HCEC 1CT (cell line): ENCODE data around the gene CTNND2.

Experiments used
- DNase-seq: peaks from one replicate; pipeline ENCODE4 v3.0.0-alpha.2; 2017

The CTNND2 gene

GRCh38 chr5:11579351-11579750 lies 324.9 kb downstream of the CTNND2 start:
- no peak for DNase-seq

DNA sequence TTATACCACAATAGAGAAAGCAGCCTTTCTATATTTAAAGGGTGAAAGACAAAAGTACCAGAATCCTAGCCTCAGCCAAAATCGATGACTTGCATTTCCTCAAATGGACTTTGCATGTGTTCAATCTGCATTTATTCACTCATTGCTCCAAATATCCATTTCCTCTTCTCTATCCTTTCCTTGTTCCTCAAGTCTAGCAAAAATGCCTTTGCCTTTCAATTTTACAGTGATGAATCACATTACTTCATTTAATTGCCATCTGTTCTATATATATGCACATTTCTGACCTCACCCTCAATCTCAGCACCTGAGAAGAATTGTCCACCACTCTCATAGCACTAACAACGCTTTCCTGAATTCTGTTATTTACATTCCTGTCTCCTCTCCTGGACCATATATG lies 329.5 kb downstream of the CTNND2 start:
- DNase-seq: no peak

DNA sequence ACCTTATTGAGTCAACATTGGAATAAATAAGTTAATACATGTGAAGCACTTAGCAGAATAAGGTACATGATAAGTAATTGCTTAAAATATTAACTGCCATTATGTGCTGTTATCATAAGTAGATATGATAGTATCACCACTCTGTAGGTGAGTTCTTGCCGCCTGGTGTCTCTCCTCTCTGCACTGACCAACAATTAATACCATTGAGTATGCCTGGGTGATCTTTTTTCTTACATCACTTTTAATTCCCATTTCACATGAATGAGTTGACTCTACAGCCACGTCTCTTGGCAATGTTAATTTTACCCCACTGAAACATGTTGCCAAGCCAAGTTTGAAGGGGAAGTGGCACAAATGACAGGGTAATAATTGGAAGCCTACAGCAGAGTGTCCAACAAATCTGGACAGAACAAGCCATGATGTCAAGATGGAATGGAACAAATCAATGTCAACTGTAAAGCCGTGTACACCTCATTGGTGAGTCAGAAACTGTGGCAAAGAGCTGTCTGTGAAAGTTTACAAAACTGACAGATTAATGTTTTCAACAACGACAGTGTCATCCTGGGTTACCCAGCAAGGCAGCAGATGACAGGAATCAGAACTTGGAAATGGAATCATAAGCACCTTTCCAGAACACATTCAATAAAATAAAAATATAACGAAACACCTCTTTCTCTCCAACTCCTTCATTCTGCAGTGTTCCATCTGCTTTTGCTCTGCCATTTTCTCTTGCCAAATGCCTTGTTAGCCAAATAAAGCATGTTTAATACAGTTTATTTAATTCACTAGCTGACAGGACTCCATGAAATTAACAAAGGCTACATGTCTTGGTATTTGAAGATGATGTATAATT lies 330.9 kb downstream of the CTNND2 start:
- DNase-seq: no peak

DNA sequence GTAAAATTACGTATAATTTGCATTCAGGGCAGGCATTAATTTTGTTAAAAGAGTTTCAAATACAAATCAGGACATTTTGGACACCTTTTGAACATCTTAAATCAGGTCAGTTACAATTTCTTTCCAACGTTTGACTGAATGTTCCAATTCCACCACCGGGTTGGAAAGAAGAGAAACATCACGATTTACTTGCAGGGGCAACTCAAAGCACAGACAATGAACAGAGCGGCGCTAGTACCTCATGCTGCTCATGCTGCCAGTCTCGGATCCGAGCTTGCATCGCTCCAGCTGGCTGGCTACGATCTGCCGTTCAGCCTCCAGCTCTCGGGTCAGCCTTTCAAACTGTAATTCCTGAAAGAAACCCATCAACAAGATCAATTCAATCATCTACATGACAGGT lies 339.5 kb downstream of the CTNND2 start:
- DNase-seq: no peak

GRCh38 chr5:11563822-11564221 lies 340.4 kb downstream of the CTNND2 start:
- DNase-seq: no peak

GRCh38 chr5:11560915-11561697 lies 343.1 kb downstream of the CTNND2 start:
- DNase-seq: no peak

DNA sequence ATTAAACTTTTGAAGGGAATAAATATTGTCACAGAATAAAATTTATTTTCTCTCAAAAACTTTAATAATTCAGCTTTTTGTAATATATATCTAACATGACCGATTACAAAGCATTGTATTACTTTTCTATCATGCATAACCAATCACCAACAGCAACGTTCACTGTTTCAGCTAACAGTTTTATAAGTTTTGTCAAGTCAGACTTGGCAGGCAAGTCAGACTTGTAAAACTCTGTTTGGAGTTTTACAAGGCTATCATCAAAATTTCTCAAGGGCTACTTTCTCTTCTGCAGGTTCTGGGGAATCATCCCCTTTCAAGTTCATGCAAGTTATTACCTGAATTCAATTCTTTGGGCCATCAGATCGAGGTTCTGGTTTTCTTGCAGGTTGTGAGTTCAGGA lies 347.2 kb downstream of the CTNND2 start:
- no peak for DNase-seq

DNA sequence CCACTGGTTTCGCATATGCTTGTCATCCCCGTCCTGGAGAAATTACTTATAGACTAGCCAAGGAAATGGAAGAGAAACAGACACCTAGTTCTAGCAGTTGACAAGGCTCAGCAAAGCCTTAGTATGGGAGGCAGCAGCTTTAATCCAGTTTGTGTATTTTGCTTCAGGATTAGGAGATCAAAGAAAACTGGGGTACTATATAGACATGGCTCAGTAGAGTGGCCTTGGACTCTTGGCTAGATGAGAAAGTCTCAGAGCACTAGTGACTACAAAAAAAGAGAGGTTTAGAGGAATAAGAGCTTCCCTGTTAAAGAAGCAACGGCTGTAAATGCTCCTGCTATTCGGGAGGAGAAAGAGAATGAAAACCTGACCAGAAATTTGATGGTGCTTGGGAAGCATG lies 349.1 kb downstream of the CTNND2 start:
- no peak for DNase-seq

- DNase-seq: no peak
Measured at GRCh38 chr5:11547730-11548129, 356.5 kb downstream of the CTNND2 start.

- DNase-seq: no peak
Measured at GRCh38 chr5:11547140-11547539, 357.1 kb downstream of the CTNND2 start.

- no peak for DNase-seq
Measured at GRCh38 chr5:11540112-11540511, 364.1 kb downstream of the CTNND2 start.

DNA sequence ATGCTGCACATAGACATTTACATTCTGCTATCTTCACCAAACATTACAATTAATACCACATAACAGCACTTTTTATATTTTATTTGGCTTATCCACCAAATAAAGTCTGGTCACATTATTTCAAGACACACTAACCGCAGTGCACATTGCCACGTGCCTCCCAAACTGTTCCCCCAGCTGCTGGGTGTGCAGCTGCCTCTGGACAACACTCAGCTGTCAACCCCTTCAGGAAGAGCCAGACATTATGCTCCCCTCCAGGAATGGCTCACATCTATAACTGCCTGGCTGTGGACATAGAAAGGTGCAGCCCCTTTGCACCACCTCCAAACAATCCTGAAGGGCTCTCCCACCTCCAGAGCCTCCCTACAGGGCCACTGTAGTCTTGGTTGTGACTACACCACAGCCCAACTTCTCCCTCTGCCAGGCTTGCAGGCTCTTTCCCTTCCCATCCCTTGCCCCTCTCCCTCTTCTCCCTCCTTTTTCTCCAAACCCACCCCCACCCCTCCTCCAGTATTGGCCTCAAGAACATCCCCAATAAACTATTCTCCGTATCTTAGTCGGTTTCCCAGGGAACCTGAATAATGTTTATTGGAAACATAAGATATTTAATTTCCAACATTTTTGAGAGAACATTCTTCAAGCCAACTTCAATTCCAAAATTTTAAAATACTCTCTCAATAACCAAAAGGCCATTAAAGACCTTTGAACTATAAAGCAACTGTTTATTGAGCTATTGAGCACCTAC lies 372.3 kb downstream of the CTNND2 start:
- DNase-seq: no peak

- DNase-seq: no peak
Measured at GRCh38 chr5:11528720-11529119, 375.5 kb downstream of the CTNND2 start.

- DNase-seq: no peak
Measured at GRCh38 chr5:11527652-11528349, 376.4 kb downstream of the CTNND2 start.

DNA sequence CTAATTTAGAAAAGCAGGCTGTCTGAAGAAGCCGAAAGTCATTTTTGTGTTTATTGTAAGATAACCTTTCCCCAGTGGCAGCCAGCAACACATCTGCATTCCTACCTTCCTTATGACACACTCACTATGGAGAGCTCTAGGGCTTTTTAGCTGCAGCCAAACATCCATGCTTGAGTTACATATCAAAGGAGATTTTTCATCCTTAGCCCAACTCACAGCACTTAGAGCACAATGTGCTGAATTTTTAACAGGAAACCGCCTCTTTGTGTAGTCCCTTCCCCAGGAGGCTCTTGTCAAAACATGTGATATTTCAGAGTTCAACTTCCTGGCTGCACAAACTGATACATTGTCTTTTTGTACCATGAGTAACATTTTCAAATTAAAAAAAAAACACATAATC lies 379.2 kb downstream of the CTNND2 start:
- no peak for DNase-seq

- no peak for DNase-seq
Measured at GRCh38 chr5:11524188-11524587, 380.1 kb downstream of the CTNND2 start.

DNA sequence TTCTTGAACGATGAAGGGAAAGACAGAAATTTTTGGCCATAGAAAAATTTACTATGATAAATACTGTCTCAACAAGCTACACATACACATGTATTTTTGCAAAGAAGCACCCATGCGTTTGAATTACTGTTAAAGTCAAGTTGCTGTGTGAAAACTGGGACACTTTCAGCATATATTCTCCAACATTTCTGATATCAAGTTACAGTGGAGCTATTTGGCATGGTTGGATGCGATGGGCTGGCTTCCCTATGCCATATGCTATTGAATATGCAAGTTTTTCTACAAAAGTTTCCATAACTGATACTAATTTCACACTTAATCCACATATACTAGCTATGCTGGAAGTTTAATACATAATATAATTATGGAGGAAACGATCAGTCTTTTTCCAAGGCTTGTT lies 381.4 kb downstream of the CTNND2 start:
- no peak for DNase-seq

DNA sequence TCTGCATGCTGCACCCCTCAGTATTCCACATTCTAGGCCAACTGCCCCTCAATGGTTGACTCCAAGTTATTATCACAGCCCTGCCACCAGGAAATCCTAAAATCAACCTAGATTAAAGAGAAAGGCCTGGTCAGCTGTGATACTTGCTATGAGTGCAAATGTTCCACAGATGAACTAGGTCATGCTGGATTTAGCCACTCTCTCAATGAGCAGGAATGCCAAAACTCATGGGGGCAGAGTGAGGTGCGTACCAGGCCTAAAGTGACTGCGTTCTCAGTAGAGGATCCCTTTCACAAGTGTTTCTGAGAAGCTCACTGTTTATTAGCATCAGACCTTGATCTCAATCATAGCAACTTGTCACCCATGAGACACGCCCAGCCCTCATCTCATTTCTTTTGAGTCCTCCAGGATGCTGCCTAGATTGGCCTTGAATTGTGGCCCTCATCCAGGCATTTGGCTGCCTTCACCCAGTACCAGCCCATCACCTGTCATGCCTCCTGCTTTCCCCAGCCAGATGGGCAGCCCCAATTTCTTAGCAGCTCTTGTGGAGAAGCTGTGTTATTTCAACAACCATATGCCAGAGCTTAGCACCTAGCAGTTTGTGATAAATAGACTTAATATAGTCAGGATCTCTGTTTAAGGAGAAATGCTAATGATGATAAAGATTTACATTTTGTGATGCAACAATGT lies 383.9 kb downstream of the CTNND2 start:
- DNase-seq: no peak

- DNase-seq: no peak
Measured at GRCh38 chr5:11519236-11519635, 385.0 kb downstream of the CTNND2 start.

GRCh38 chr5:11518676-11519075 lies 385.6 kb downstream of the CTNND2 start:
- DNase-seq: no peak

- no peak for DNase-seq
Measured at GRCh38 chr5:11514705-11515432, 389.4 kb downstream of the CTNND2 start.

GRCh38 chr5:11511878-11512277 lies 392.4 kb downstream of the CTNND2 start:
- no peak for DNase-seq
